Measurements from ENCODE around the gene CRACR2B.

GRCh38 chr11:824292-824880 is 3.3 kb upstream of the CRACR2B start:
- TF ChIP-seq EP300 (IDR thresholded peaks at IDR 0.05; ENCODE audit: borderline replicate concordance in 1 of 2, low read depth in 2 of 2, low read length in 2 of 2): no peak
- TF ChIP-seq CTCF (IDR thresholded peaks at IDR 0.05; ENCODE audit: control extremely low read depth in 1 of 3, insufficient read depth in 1 of 3, low read depth in 1 of 3, low read length in 3 of 3): no peak
- TF ChIP-seq GABPA (IDR thresholded peaks at IDR 0.05; ENCODE audit: borderline replicate concordance, insufficient read depth, low read length): no peak
- TF ChIP-seq YY1 (IDR thresholded peaks at IDR 0.05; ENCODE audit: low read depth, low read length): no peak
- TF ChIP-seq POLR2AphosphoS5 (IDR thresholded peaks at IDR 0.05; ENCODE audit: low read depth, low read length): no peak
- no peak for TF ChIP-seq KDM1A (IDR thresholded peaks at IDR 0.05; ENCODE audit: borderline replicate concordance, low read length)
- TF ChIP-seq RAD21 (IDR thresholded peaks at IDR 0.05 in 1 of 2, conservative IDR thresholded peaks at IDR 0.05 in 1 of 2; ENCODE audit: low read depth in 2 of 2, low read length in 2 of 2): no peak
- TF ChIP-seq TAF1 (IDR thresholded peaks at IDR 0.05; ENCODE audit: low read depth, low read length): no peak
- no peak for TF ChIP-seq SP2 (IDR thresholded peaks at IDR 0.05; ENCODE audit: low read length)

Measured in H1 (cell line).